ENCODE data around the gene POLR3GL.
"Not testable (repeated sequence)": the region's sequence is repeated elsewhere in the genome, so short reads cannot be mapped to it uniquely, and the experiment has no call there.

Gene POLR3GL

DNA sequence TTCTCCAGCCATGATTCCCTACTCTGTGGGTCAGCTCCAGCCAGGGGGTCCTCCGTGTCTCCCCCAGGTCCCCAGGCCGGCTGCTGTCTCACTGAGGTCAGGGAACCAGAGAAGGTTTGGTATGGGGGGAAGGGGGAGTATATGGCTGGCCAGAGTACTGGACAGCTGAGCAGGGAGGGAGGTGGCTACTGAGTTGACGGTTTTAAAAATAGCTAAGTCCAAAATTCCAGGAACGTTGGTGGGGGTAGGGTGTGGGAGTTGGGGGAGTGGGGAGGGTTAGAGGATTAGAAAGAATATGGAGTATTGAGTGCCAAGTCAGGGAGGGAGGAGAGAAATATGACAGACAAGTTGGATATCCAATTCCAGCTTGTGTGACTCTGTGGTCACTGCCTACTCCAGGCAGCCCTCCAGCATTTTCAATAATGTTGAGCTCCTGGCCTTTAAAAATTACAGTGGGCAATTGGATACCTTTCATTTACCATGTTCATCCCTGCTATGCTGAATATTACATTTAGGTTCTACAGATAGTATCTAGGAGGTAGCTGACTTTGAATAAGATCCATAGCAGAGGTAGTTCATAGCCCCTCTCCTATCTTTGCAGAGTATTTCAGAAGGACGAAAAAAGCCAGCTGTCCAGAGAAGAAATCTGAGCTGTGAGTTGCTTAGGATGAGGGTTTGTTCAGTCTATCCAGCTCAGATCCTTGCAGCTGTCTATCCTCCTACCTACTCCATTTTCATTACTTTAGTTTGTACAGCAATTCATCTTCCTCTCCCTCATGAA, 57.3 kb downstream of the POLR3GL start, which contains the start of gene HJV:
HJV (minus strand) TSS at position 114 of the 781 bp plus-strand sequence. CDS start 1,504 bp downstream, outside the sequence.
- no peak for DNase-seq

DNA sequence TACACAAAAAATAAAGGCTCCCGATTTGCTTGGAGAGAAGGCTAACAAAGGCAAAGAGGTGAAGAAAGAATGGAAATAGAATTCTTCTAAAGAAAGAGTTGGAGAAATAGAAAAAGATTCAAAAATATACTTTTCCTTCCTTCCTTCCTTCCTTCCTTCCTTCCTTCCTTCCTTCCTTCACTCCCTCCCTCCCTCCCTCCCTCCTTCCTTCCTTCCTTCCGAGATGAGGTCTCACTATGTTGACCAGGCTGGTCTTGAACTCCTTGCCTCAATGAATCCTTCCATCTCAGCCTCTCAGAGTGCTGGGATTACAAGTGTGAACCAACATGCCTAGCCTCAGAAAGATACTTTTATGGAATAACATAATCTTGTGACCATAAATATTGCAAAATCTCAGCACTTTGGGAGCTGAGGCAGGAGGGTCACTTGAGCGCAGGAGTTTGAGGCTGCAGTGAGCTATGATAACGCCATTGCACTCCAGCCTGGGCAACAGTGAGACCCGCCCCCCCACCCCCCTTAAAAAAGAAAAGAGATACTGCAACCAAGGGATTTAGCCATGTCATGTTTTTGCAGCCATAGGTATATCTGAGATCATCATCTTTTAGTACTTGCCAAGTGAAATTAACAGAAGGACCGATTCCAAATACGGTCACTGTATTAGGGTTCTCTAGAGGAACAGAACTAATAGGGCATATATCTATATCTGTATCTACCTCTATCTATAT, 58.1 kb downstream of the POLR3GL start:
- no peak for DNase-seq

DNA sequence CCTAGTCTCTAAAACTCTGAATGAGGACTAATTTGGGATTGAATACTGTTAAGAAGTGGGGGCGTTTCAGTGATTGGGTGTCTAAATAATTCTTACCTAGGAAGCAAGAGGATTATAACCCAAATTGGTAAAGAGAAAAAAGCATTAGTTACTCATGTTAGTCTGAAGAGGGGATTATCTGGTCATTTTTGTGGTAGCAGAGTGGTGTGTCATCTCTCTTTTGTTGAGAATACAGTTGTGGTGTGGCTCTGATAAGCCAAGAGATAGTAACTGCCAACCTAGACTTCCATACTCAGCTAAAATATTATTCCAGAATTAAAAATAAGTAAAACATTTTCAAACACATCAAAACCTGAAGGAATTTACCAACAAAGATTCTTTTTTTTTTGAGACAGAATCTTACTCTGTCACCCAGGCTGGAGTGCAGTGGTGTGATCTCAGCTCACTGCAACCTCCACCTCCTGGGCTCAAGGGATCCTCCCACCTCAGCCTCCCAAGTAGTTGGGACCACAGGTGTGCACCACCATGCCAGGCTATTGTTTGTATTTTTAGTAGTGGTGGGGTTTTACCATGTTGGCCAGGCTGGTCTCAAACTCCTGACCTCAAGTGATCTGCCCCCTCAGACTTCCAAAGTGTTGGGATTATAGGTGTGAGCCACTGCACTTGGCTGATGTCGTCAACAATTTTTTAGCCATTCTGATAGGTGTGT, 61.5 kb downstream of the POLR3GL start:
- not testable (repeated sequence) for DNase-seq

DNA sequence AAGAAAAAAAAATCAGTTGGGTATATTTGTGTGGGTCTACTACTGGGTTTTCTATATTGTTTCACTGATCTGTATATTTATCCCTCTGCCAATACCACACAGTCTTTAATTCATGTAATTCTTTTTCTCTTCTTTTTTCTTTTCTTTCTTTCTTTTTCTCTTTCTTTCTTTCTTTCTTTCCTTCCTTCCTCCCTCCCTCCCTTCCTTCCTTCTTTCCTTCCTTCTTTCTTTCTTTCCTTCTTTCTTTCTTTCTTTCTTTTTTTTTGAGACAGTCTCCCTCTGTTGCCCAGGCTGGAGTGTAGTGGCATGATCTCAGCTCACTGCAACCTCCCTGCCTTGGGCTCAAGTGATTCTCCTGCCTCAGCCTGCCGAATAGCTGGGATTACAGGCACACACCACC, 62.2 kb downstream of the POLR3GL start:
- DNase-seq = not testable (repeated sequence)
